Endothelial cell of umbilical vein (primary cell): Measurements from ENCODE around the gene EDARADD. TPM values are rescaled to one million over a fixed set of nuclear protein-coding genes. Genes with fewer than 3 reads are reported as not detected.

Experiments
- BruUV-seq: library from RNA; stranded (reverse); fragments of 400-500 nt; replicated peaks from 2 replicates; lab custom pipeline; 2021; lab: Mats Ljungman, UMichigan
- CTCF ChIA-PET: fragments of 300-600, 350-600 bp; sonication (Branson Sonifier 250); formaldehyde crosslinking; loops from one replicate; lab custom pipeline; 2021; ENCODE audit warnings: antibody characterized with exemption, inconsistent platforms; lab: Charles Lee
- POLR2A ChIA-PET: fragments of 300-600, 350-600 bp; sonication (Branson Sonifier 250); formaldehyde crosslinking; loops from one replicate; lab custom pipeline; 2021; ENCODE audit warnings: antibody characterized with exemption, inconsistent platforms; lab: Charles Lee
- DNase-seq: peaks from one replicate; pipeline ENCODE4 v3.0.0-alpha.2; 2011; ENCODE audit warnings: low read depth, low spot score
- FAIRE-seq: peaks from 2 replicates; lab custom pipeline; 2011; peaks lifted over from hg19 to GRCh38; lab: Jason Lieb, UNC
- H2AFZ ChIP-seq: 2 replicates; pipeline ENCODE4 v1.6.0; 2012; ENCODE audit warnings: low read depth, low read length, control low read depth, inconsistent platforms
- H3K27ac ChIP-seq: 2 replicates; pipeline ENCODE4 v1.5.1; 2011; ENCODE audit warnings: low read depth, mild to moderate bottlenecking, control low read depth, low read length, moderate library complexity; ENCODE audit not compliant: insufficient read depth
- H3K27me3 ChIP-seq, 2 experiments: 2 replicates each; pipeline versions ENCODE4 v1.6.0 to v1.6.1; 2011; ENCODE audit warnings: low read length in 2 of 2, mixed read lengths in 1 of 2; ENCODE audit not compliant: control insufficient read depth in 2 of 2, insufficient read depth in 2 of 2
- H3K36me3 ChIP-seq, 2 experiments: 2 replicates in 1 of 2; 3 replicates in 1 of 2; pipeline ENCODE4 v1.5.1; 2011; ENCODE audit warnings: low read length in 2 of 2, mild to moderate bottlenecking in 1 of 2, moderate library complexity in 1 of 2; ENCODE audit not compliant: control insufficient read depth in 2 of 2, insufficient read depth in 2 of 2; ENCODE audit errors: extremely low read depth in 1 of 2
- H3K4me1 ChIP-seq: 3 replicates; pipeline ENCODE4 v1.5.1; 2011; ENCODE audit warnings: mild to moderate bottlenecking, low read length; ENCODE audit not compliant: control insufficient read depth, insufficient read depth; ENCODE audit errors: extremely low read depth
- H3K4me2 ChIP-seq: 2 replicates; pipeline ENCODE4 v1.6.1; 2011; ENCODE audit warnings: low read length, control low read depth, mixed read lengths; ENCODE audit not compliant: insufficient read depth
- H3K4me3 ChIP-seq, 3 experiments: fragments of 200-600 bp in 1 of 3; sonication (generic), shearing (Covaris generic) in 1 of 3; replicated peaks in 1 of 3; 2 replicates each; pipeline ENCODE4 v1.5.1; 2011 to 2016; ENCODE audit warnings: control low read depth in 3 of 3, low read length in 3 of 3, mild to moderate bottlenecking in 2 of 3, inconsistent platforms in 1 of 3, low read depth in 1 of 3, moderate library complexity in 1 of 3; ENCODE audit not compliant: insufficient read depth in 1 of 3
- H3K79me2 ChIP-seq: 2 replicates; pipeline ENCODE4 v1.6.0; 2012; ENCODE audit warnings: low read length, inconsistent platforms; ENCODE audit not compliant: control insufficient read depth, insufficient read depth
- H3K9ac ChIP-seq: replicated peaks from 2 replicates; pipeline ENCODE3; 2011; ENCODE audit warnings: low read length, control low read depth; ENCODE audit not compliant: insufficient read depth; ENCODE audit errors: extremely low read depth
- H3K9me1 ChIP-seq: replicated peaks from 3 replicates; pipeline ENCODE4 v1.6.0; 2011; ENCODE audit warnings: mild to moderate bottlenecking, low read length; ENCODE audit not compliant: control insufficient read depth, insufficient read depth; ENCODE audit errors: extremely low read depth
- H3K9me3 ChIP-seq: replicated peaks from 2 replicates; pipeline ENCODE4 v1.5.1; 2012; ENCODE audit warnings: low read length, inconsistent platforms; ENCODE audit not compliant: control insufficient read depth, insufficient read depth
- H4K20me1 ChIP-seq: replicated peaks from 2 replicates; pipeline ENCODE3; 2011; ENCODE audit warnings: mild to moderate bottlenecking, low read length; ENCODE audit not compliant: control insufficient read depth, insufficient read depth; ENCODE audit errors: extremely low read depth
- CTCF ChIP-seq, 2 donors: IDR thresholded peaks; 1 replicate in 1 of 2; 2 replicates in 1 of 2; pipeline ENCODE4 v1.5.1; 2011; ENCODE audit warnings: low read length in 2 of 2, mild to moderate bottlenecking in 2 of 2, moderate library complexity in 2 of 2, control low read depth in 1 of 2, inconsistent platforms in 1 of 2, low read depth in 1 of 2; ENCODE audit not compliant: insufficient read depth in 1 of 2; ENCODE audit errors: extremely low read depth in 1 of 2
- EZH2 ChIP-seq: IDR thresholded peaks from 2 replicates; pipeline ENCODE4 v1.6.1; 2012; ENCODE audit warnings: borderline replicate concordance, low read depth, mild to moderate bottlenecking, moderate library complexity, low read length, inconsistent platforms; ENCODE audit not compliant: severe bottlenecking
- FOS ChIP-seq: IDR thresholded peaks from 2 replicates; pipeline ENCODE4 v1.6.1; 2011; ENCODE audit warnings: mild to moderate bottlenecking, low read length, moderate library complexity, borderline replicate concordance; ENCODE audit not compliant: insufficient read depth
- GATA2 ChIP-seq: IDR thresholded peaks from 2 replicates; pipeline ENCODE4 v1.7.0; 2011; ENCODE audit warnings: low read depth, mild to moderate bottlenecking, moderate library complexity, mixed read lengths, low read length; ENCODE audit not compliant: insufficient read length, insufficient read depth
- JUN ChIP-seq: IDR thresholded peaks from 2 replicates; pipeline ENCODE4 v1.6.1; 2011; ENCODE audit warnings: borderline replicate concordance, low read depth; ENCODE audit not compliant: insufficient read length, insufficient read depth
- MAX ChIP-seq: IDR thresholded peaks from 2 replicates; pipeline ENCODE4 v1.6.1; 2011; ENCODE audit not compliant: insufficient read depth, insufficient read length
- MYC ChIP-seq: IDR thresholded peaks from one replicate; pipeline ENCODE4 v1.6.1; 2011; ENCODE audit warnings: mild to moderate bottlenecking, low read depth, low read length
- POLR2A ChIP-seq: IDR thresholded peaks from 2 replicates; pipeline ENCODE4 v1.6.1; 2012; ENCODE audit warnings: low read depth, mild to moderate bottlenecking, control low read depth, low read length
- POLR2AphosphoS5 ChIP-seq: IDR thresholded peaks from 2 replicates; pipeline ENCODE4 v1.6.1; 2012; ENCODE audit warnings: low read depth, mild to moderate bottlenecking, control low read depth, low read length, moderate library complexity; ENCODE audit not compliant: insufficient read depth
- dilution Hi-C: fragments of 300-500 bp; cut with MboI; formaldehyde crosslinking; loops from one replicate; pipeline ENCODE4 v1.15.0; 2019; ENCODE audit warnings: low sequenced_read_pairs; ENCODE audit not compliant: extremely low pct_ligation_motif_present
- intact Hi-C: fragments of 100-400 bp; cut with micrococcal nuclease; formaldehyde crosslinking; loops from one replicate; pipeline ENCODE4 v1.10.0; 2022
- polyA plus RNA-seq, 4 experiments: library from polyadenylated mRNA; depleted of rRNA in 3 of 4; stranded (reverse) in 3 of 4; unstranded in 1 of 4; fragments of >200 nt; gene quantifications; 2 replicates each; pipeline versions ENCODE4 v1.2.1 to v1.2.3, GENCODE V29; 2011 to 2012; ENCODE audit warnings: missing spikeins in 1 of 4
- total RNA-seq: library from RNA; stranded (reverse); gene quantifications from 2 replicates; pipeline ENCODE4 v1.2.3, GENCODE V29; 2021

The EDARADD gene
- total and polyA plus RNA-seq, 2 donors (not counting 3 experiments of a cell fraction or from before 2014, with no cell fraction given): not detected

GRCh38 chr1:236363237-236363636, 30.8 kb upstream of the EDARADD start:
- Histone ChIP-seq H3K9me1 (no peaks in the 10 kb centered on the region), H3K79me2 (no peaks in the 10 kb centered on the region)
- intact Hi-C loops: no loop called here

More at GRCh38 chr1:236363237-236363636, 30.8 kb upstream of the EDARADD start:
- Histone ChIP-seq H3K4me1 (no peaks in the 10 kb centered on the region), H3K27me3 (no peaks in the 10 kb centered on the region), H3K9ac (no peak overlapping the region), H3K4me2 (no peak overlapping the region), H3K27ac (no peak overlapping the region), H4K20me1 (no peaks in the 10 kb centered on the region), H3K9me3 (no peaks in the 10 kb centered on the region), H3K36me3 (no peaks in the 10 kb centered on the region), H2AFZ (no peak overlapping the region), H3K4me3 (no peak overlapping the region)
- FAIRE-seq: no peak
- no peak for TF ChIP-seq GATA2
- TF ChIP-seq MYC: no peak
- no peak for TF ChIP-seq POLR2A
- no peak for TF ChIP-seq CTCF (IDR thresholded peaks at IDR 0.05; ENCODE audit: extremely low read depth in 1 of 2, insufficient read depth in 1 of 2, low read depth in 1 of 2, low read length in 2 of 2)
- no peak for TF ChIP-seq POLR2AphosphoS5
- no peak for TF ChIP-seq FOS
- TF ChIP-seq JUN: no peak
- no peak for TF ChIP-seq MAX
- TF ChIP-seq EZH2: no peak
- ChIA-PET CTCF (no interaction called here), POLR2A (no interaction called here)
- no peak for DNase-seq
- BruUV-seq: no TSS peak
- dilution Hi-C loops: no loop called here
